GM19372 (cell line): ENCODE measurements around the gene QRICH2.
"Not testable (repeated sequence)": the region's sequence is repeated elsewhere in the genome, so short reads cannot be mapped to it uniquely, and the experiment has no call there.

Source experiments
- ATAC-seq: cut with Tn5 transposase; IDR thresholded peaks from one replicate; pipeline ENCODE4 v1.9.1; 2021; ENCODE audit warnings: mild to moderate bottlenecking, low read depth, moderate library complexity; ENCODE audit not compliant: unreplicated experiment

Gene QRICH2

GRCh38 chr17:76329664-76330063, 21.6 kb upstream of the QRICH2 start:
- ATAC-seq, result no peak

- no peak for ATAC-seq
These were observed 19.6 kb upstream of the QRICH2 start for GRCh38 chr17:76327696-76328095.

GRCh38 chr17:76326306-76326705, 18.2 kb upstream of the QRICH2 start:
- no peak for ATAC-seq

- ATAC-seq, result no peak
These were observed 10.5 kb upstream of the QRICH2 start for GRCh38 chr17:76318586-76318985.

- ATAC-seq, result no peak
These were observed 9.5 kb upstream of the QRICH2 start for GRCh38 chr17:76317535-76317934.

GRCh38 chr17:76314392-76315227, 6.5 kb upstream of the QRICH2 start:
- no peak for ATAC-seq

GRCh38 chr17:76312735-76313134, 4.7 kb upstream of the QRICH2 start:
- ATAC-seq, result no peak

- ATAC-seq, result no peak
These were observed 1.4 kb upstream of the QRICH2 start for GRCh38 chr17:76309461-76309860.

GRCh38 chr17:76307299-76307965, 644 bp downstream of the QRICH2 start:
- no peak for ATAC-seq

GRCh38 chr17:76305135-76305454, 3.0 kb downstream of the QRICH2 start:
- ATAC-seq, result not testable (repeated sequence)

GRCh38 chr17:76304226-76305134, 3.6 kb downstream of the QRICH2 start:
- no peak for ATAC-seq

GRCh38 chr17:76297436-76297835, 10.6 kb downstream of the QRICH2 start:
- ATAC-seq, result no peak

- no peak for ATAC-seq
These were observed 11.2 kb downstream of the QRICH2 start for GRCh38 chr17:76296889-76297288.

GRCh38 chr17:76296186-76296585, 11.9 kb downstream of the QRICH2 start:
- no peak for ATAC-seq

GRCh38 chr17:76293106-76293505, 15.0 kb downstream of the QRICH2 start:
- no peak for ATAC-seq

- no peak for ATAC-seq
These were observed 15.5 kb downstream of the QRICH2 start for GRCh38 chr17:76292567-76292966.

GRCh38 chr17:76281573-76282371, 26.3 kb downstream of the QRICH2 start:
- no peak for ATAC-seq

GRCh38 chr17:76280650-76281049, 27.4 kb downstream of the QRICH2 start:
- no peak for ATAC-seq

GRCh38 chr17:76279742-76280287, 28.3 kb downstream of the QRICH2 start:
- ATAC-seq, result no peak
